AG09319 (cell line): ENCODE measurements around the gene CA10.

Source experiments
- DNase-seq: peaks from one replicate; pipeline ENCODE4 v3.0.0-alpha.2; 2010; ENCODE audit warnings: low read depth; ENCODE audit errors: extremely low read depth
- TF ChIP-seq, protein P1 (sequence below): IDR thresholded peaks from 2 replicates; pipeline ENCODE4 v1.5.1; 2011; ENCODE audit warnings: low read depth, mild to moderate bottlenecking, inconsistent platforms, low read length, moderate library complexity

CA10 gene

DNA sequence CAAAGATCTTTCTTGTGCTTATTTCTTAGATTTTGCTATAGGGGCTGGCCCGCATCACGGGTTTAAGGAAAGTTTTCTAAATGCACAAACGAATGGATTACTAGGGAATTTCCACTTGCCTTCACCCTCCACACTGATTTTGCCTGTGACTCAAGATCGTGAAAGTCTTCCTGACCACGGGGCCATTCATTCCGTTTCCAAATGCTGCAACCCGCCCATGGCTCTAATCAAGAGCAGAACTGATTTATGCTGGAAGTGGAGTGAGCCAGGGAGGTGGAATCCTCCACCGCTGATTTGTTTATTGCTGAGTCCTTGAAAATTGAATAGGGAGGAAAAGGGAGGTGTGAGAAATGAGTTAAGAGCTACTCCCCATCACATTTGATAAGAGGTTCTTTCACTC, 52.4 kb downstream of the CA10 start:
- TF ChIP-seq, protein P1, sequence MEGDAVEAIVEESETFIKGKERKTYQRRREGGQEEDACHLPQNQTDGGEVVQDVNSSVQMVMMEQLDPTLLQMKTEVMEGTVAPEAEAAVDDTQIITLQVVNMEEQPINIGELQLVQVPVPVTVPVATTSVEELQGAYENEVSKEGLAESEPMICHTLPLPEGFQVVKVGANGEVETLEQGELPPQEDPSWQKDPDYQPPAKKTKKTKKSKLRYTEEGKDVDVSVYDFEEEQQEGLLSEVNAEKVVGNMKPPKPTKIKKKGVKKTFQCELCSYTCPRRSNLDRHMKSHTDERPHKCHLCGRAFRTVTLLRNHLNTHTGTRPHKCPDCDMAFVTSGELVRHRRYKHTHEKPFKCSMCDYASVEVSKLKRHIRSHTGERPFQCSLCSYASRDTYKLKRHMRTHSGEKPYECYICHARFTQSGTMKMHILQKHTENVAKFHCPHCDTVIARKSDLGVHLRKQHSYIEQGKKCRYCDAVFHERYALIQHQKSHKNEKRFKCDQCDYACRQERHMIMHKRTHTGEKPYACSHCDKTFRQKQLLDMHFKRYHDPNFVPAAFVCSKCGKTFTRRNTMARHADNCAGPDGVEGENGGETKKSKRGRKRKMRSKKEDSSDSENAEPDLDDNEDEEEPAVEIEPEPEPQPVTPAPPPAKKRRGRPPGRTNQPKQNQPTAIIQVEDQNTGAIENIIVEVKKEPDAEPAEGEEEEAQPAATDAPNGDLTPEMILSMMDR: no peak
- DNase-seq: no peak

DNA sequence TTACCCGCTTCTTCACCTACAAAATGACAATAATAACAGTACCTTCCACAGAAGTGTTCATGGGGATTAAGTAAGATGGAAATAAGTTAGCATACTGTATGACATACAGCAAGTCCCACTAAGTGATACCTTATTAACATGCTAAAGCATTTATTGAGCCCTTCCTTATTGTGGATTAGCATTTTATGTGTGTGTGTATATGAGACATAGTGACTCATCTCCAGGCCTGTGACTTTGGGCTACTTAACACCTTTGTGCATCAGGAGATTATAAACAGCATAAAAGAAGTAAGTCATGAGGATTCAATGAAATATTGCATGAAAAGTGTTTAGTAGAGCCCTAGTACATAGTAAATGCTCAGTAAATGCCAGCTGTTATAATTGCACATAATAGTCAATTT, 52.9 kb downstream of the CA10 start:
- TF ChIP-seq, protein P1: no peak
- no peak for DNase-seq

DNA sequence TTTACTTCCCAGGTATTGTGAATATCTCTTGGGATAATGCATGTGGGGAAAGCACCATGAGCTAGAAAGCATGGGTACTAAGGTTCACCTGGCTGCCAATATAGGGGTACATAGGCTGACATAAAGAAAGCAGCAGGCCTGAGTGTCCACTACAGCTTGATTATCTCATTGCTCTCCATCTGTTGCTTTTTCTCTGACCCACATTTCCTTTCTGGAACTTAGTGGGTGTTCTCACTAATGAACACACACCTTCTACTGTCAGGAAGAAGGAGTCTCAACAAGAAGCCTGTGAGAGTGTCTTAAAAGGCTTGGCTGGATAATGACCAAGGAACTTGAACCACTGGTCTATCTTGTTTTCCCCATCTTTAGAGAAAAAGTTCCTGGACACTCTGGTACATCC, 62.5 kb downstream of the CA10 start:
- TF ChIP-seq, protein P1: no peak
- DNase-seq: no peak

DNA sequence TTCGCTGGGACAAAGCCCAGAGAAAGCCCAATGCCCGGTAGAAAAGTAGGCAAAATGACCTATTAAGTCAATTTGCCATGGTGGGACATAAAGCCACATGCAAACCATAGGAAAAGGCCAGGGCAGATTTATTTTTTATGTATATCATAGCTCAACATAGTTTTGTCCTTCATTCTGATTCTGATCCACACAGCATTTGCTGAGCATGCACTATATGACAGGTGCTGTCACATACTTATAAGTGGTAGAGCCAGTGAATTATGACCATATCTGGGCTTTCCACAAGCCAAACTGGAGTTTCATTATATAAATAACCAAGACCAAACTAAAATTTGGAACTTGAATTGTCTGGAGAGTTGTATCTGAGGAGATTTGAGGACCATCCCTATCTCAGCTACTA, 74.3 kb downstream of the CA10 start:
- no peak for DNase-seq
- TF ChIP-seq, protein P1: no peak

DNA sequence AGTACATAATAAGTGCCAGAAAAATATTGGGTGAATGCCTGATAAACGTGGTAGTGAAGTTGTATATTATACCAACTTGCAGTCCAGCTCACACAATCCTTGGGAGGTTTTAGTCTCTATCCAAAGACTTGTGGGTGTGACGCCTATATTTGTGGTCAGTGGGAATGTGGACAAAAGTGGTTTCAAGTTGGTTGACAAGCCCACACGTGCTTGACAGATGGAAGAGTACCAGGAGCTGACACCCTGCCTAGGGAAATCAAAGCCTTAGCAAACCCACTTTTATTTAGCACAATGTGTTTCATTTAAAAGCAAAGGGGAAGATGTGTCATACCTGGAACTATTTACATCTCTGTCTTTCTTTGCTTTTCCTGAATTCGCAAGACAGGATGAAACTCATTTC, 79.0 kb downstream of the CA10 start:
- TF ChIP-seq, protein P1: no peak
- DNase-seq: no peak

DNA sequence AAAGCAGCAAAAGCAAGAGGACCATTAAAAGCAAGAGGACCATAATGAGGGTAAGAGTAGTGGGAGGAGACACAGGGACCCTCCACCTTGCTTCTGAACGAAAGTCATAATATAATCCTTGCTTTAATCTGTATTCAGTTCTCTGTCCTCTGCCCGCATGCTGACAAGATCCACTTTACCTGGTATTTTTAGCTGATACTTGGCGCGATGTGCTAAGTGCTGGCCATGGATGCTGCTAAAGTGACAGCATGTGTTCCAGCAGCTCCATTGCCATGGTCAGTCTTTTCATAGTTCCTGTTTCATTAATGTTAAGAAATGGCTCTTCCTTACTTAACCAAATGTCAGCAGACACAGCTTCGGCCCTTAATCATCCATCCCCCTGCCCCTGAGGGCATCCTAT, 86.8 kb downstream of the CA10 start:
- no peak for DNase-seq
- TF ChIP-seq, protein P1: no peak

DNA sequence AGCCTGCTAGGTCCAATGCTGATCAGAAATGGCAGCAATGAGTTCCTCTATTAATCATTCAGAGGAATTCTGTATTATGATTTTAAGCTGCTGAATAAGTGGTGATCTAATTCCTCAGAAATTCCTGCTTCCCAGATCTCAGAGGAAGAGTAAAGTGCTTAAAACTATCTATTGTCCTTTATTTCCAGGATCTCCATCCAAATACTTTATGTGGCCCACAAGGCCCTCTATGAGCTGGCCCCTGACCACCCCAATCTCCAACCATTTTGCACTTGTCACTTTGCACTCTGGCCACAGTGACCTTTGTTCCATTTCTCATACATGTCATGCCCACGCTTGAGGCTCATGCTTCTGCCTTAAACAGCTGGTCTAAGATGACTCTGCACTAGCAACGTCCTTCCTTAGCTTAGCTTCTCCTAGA, 93.7 kb downstream of the CA10 start:
- DNase-seq: no peak
- TF ChIP-seq, protein P1: no peak
